ENCODE results near the gene RBM28.

DNA sequence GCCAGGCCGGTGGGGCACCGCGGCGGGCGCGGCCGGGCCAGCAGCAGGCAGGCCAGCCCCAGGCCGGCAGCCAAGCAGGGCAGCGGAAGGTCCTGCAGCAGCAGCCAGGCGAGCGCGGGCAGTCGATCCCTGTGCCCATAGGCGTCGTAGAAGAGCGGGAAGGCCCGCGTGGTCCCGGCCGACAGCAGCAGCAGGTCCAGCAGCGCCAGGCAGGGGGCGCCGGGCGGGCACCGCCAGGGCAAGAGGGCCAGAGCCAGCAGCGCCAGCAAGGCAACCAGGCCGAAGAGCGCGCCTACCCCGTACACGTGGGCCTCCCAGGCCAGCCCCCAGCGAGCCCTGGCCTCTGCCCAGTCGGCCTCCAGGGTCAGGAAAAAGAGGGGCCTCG is 8.4 kb upstream of the RBM28 start:
- no peak for TF ChIP-seq POLR2A (IDR thresholded peaks at IDR 0.05)
- TF ChIP-seq, protein P1, sequence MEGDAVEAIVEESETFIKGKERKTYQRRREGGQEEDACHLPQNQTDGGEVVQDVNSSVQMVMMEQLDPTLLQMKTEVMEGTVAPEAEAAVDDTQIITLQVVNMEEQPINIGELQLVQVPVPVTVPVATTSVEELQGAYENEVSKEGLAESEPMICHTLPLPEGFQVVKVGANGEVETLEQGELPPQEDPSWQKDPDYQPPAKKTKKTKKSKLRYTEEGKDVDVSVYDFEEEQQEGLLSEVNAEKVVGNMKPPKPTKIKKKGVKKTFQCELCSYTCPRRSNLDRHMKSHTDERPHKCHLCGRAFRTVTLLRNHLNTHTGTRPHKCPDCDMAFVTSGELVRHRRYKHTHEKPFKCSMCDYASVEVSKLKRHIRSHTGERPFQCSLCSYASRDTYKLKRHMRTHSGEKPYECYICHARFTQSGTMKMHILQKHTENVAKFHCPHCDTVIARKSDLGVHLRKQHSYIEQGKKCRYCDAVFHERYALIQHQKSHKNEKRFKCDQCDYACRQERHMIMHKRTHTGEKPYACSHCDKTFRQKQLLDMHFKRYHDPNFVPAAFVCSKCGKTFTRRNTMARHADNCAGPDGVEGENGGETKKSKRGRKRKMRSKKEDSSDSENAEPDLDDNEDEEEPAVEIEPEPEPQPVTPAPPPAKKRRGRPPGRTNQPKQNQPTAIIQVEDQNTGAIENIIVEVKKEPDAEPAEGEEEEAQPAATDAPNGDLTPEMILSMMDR (IDR thresholded peaks at IDR 0.05): peak in 4 of 5 experiments; percentile 36 to 52 (median 46)
- no peak for TF ChIP-seq POLR2AphosphoS5 (IDR thresholded peaks at IDR 0.05)

Measured in transverse colon (tissue), 4 donors.